Testis (tissue), 2 donors: Measurements from ENCODE around the gene FBXO48.

Experiments
- CTCF ChIP-seq, 3 experiments: fragments of 450-650 bp in 2 of 3; fragments of 200-600 bp in 1 of 3; sonication (generic) in 1 of 3; IDR thresholded peaks; one replicate each; pipeline ENCODE4 v1.5.1; 2016 to 2019; ENCODE audit warnings: antibody characterized with exemption in 3 of 3, mild to moderate bottlenecking in 2 of 3, moderate library complexity in 1 of 3
- POLR2A ChIP-seq: fragments of 450-650 bp; IDR thresholded peaks from one replicate; pipeline ENCODE4 v1.6.1; 2017; ENCODE audit warnings: antibody characterized with exemption, mild to moderate bottlenecking, moderate library complexity

GRCh38 chr2:68453761-68454360 is 13.2 kb downstream of the FBXO48 start:
- TF ChIP-seq POLR2A (no peak), CTCF (IDR thresholded peaks at IDR 0.05) (no peak)
